DOHH2 (cell line): ENCODE measurements around the gene IPO8.
"Not testable (repeated sequence)": the region's sequence is repeated elsewhere in the genome, so short reads cannot be mapped to it uniquely, and the experiment has no call there.

Experiments used
- EZH2phosphoT487 ChIP-seq: fragments of 200-600 bp; sonication (generic); IDR thresholded peaks from 2 replicates; pipeline ENCODE4 v1.6.1; 2017; ENCODE audit warnings: borderline replicate concordance, mild to moderate bottlenecking, antibody characterized with exemption, low read length, moderate library complexity, mixed read lengths
- TF ChIP-seq, protein P1 (sequence below): fragments of 200-600 bp; sonication (generic); IDR thresholded peaks from one replicate; pipeline ENCODE4 v1.5.1; 2014; ENCODE audit warnings: antibody characterized with exemption, mild to moderate bottlenecking, low read depth, low read length; ENCODE audit not compliant: poor library complexity, severe bottlenecking

DNA sequence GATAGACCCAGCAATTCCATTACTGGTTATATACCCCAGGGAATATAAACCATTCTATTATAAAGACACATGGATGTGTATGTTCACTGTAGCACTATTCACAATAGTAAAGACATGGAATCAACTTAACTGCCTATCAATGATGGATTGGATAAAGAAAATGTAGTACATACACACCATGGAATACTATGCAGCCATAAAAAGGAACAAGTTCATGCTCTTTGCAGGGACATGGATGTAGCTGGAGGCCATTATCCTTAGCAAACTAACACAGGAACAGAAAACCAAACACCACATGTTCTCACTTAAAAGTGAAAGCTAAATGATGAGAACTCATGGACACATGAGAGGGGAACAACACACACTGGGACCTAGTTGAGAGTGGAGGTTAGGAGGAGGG lies 85.8 kb downstream of the IPO8 start:
- not testable (repeated sequence) for TF ChIP-seq EZH2phosphoT487
- TF ChIP-seq, protein P1, sequence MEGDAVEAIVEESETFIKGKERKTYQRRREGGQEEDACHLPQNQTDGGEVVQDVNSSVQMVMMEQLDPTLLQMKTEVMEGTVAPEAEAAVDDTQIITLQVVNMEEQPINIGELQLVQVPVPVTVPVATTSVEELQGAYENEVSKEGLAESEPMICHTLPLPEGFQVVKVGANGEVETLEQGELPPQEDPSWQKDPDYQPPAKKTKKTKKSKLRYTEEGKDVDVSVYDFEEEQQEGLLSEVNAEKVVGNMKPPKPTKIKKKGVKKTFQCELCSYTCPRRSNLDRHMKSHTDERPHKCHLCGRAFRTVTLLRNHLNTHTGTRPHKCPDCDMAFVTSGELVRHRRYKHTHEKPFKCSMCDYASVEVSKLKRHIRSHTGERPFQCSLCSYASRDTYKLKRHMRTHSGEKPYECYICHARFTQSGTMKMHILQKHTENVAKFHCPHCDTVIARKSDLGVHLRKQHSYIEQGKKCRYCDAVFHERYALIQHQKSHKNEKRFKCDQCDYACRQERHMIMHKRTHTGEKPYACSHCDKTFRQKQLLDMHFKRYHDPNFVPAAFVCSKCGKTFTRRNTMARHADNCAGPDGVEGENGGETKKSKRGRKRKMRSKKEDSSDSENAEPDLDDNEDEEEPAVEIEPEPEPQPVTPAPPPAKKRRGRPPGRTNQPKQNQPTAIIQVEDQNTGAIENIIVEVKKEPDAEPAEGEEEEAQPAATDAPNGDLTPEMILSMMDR = not testable (repeated sequence)
